ENCODE data around the gene LRRC55.

DNA sequence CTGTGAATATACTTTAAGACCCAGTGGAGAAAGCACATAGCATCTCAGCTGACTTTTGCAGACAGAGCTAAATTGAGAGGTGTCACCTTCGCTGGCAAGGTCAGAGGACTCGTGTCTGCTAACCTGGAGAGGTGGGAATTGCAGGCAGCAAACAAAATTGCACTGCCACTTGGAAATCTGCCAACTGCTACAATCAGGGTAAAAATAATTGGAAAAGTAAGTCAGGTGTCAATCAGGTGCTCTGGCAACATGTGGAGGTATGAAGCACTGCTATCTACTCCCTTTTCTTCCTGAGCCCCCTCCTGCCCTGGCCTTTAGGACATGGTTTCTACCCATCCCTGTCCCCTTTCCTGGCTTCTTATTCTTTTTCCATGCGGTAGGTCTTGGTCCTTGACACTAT lies 24.1 kb upstream of the LRRC55 start:
- TF ChIP-seq POLR2A (IDR thresholded peaks at IDR 0.05; ENCODE audit: low read depth, low read length), result no peak
- no peak for TF ChIP-seq POLR2AphosphoS5 (IDR thresholded peaks at IDR 0.05; ENCODE audit: low read depth, low read length)
- no peak for TF ChIP-seq TAF1 (IDR thresholded peaks at IDR 0.05; ENCODE audit: low read depth, low read length)
- TF ChIP-seq PAX5 (IDR thresholded peaks at IDR 0.05; ENCODE audit: insufficient read depth, low read length, severe bottlenecking), result no peak

All from GM12891 (cell line).